T-helper 1 cell treated with Interleukin-12 subunit alpha and Interleukin-12 subunit beta and Interleukin-4 antibody, amounts not matched to agents 30 ng/mL and 1 ng/mL, for 36 hours (primary cell): ENCODE measurements around the gene ADGRG3. TPM values are rescaled to one million over a fixed set of nuclear protein-coding genes. Genes with fewer than 3 reads are reported as not detected.

ENCODE experiments used
- intact Hi-C: fragments of 100-400 bp; cut with micrococcal nuclease; formaldehyde crosslinking; loops from one replicate; pipeline ENCODE4 v1.15.1; 2024
- total RNA-seq: library from RNA; stranded (reverse); gene quantifications from 2 replicates; pipeline ENCODE4 v1.2.3, GENCODE V29; 2022

ADGRG3 gene
- total RNA-seq, 1 donor from 2014 or later, result not detected

DNA sequence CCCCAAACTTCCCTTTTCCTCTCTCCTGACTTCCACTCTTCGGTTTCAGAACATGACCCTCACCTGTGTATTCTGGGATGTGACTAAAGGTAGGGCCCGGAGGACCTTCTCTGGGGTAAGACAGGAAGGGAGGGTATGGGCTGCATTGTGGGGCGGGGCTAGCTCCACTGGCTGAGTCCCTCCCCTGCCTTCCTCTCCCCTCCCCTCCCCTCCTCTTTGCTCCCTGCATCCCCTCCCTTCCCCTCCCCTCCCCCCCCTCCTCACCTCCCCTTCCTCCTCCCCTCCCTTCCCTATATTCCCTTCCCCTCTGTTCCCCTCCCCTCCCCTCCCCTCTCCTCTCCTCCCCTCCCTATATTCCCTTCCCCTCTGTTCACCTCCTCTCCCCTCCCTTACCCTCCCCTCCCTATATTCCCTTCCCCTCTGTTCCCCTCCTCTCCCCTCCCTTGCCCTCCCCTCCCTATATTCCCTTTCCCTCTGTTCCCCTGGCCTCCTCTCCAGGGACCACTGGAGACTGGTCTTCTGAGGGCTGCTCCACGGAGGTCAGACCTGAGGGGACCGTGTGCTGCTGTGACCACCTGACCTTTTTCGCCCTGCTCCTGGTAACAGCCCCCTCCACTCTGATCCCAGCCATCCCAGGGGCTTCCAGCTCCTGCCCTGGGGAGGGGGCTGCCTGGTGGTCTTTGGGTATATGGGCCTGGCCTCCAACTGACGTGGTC is 11.8 kb downstream of the ADGRG3 start:
- intact Hi-C loops, result no loop called here

GRCh38 chr16:57680842-57681375 is 12.8 kb downstream of the ADGRG3 start:
- intact Hi-C loops, result no loop called here

DNA sequence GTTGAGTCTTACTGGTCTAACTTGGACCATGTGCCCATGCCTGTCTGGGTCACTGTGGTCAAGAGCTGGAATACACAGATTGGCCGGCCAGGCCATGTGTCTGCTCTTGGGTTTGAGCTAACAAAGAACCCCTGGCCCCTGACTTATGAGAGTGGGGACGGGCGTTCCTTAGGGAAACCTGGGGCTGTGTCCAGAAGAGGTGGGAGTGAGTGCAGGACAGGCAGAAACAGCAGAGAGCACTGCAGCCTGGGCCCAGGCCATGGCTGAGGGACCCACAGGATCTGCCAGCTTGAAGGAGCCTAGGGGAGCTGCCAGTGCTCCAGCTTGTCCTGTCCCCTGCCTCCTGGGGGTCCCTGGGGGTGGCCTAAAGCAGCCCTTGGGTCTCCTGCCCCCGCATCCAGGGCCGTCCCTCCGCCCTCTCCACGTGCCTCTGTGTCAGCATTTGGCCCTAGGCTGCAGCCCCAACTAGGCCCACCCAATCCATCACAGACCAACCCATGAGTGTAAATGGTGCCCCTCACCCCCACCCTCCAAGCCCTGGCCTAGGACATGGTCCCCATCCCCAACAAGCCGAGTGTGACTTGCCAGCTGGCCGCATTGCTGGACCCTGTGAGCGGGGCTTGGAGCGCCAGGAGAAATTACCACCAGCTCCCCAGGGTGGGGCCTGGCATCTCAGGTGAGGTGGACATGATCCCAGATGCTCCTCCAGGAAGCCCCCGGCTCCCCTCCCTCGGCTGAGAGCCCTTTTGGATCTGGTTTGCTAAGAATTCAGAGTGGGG is 14.0 kb downstream of the ADGRG3 start:
- intact Hi-C loops, result no loop called here

GRCh38 chr16:57682809-57683635 is 14.9 kb downstream of the ADGRG3 start:
- intact Hi-C loops, result no loop called here

GRCh38 chr16:57683636-57684545 is 15.8 kb downstream of the ADGRG3 start:
- intact Hi-C loops, result no loop called here

GRCh38 chr16:57684626-57685358 is 16.7 kb downstream of the ADGRG3 start:
- intact Hi-C loops, result no loop called here

DNA sequence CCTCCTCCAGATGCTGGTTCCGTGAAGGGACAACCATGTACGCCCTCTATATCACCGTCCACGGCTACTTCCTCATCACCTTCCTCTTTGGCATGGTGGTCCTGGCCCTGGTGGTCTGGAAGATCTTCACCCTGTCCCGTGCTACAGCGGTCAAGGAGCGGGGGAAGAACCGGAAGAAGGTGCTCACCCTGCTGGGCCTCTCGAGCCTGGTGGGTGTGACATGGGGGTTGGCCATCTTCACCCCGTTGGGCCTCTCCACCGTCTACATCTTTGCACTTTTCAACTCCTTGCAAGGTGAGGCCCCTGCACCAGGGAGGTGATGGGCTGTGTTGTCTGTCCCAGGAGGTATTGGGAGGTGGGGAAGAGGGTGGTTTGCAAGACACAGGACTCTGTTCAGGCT is 17.5 kb downstream of the ADGRG3 start:
- intact Hi-C loops, result no loop called here

GRCh38 chr16:57686577-57686976 is 18.5 kb downstream of the ADGRG3 start:
- intact Hi-C loops, result no loop called here

DNA sequence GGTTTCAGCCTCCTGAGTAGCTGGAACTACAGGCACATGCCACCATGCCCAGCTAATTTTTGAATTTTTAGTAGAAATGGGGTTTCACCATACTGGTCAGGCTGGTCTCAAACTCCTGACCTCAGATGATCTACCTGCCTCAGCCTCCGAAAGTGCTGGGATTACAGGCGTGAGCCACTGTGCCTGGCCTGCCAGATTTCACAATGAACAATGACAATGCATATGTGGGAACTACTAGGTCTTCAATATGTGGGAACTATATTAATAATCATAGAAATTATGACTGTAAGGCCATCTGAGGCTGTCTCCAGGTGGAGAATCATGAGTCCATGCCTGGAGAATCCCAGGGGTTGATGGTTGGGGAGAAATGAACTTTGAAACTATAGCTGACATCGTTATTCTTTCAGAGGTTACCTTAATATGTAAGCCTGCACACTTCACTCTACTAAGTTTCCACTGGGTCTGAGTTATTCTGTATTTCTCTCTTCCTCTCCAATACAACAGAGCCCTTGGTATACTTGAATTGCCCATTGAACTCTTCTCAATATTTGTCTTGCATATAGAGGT is 19.3 kb downstream of the ADGRG3 start:
- intact Hi-C loops, result no loop called here

- intact Hi-C loops, result no loop called here
Observed at GRCh38 chr16:57688487-57688986, 20.4 kb downstream of the ADGRG3 start.

DNA sequence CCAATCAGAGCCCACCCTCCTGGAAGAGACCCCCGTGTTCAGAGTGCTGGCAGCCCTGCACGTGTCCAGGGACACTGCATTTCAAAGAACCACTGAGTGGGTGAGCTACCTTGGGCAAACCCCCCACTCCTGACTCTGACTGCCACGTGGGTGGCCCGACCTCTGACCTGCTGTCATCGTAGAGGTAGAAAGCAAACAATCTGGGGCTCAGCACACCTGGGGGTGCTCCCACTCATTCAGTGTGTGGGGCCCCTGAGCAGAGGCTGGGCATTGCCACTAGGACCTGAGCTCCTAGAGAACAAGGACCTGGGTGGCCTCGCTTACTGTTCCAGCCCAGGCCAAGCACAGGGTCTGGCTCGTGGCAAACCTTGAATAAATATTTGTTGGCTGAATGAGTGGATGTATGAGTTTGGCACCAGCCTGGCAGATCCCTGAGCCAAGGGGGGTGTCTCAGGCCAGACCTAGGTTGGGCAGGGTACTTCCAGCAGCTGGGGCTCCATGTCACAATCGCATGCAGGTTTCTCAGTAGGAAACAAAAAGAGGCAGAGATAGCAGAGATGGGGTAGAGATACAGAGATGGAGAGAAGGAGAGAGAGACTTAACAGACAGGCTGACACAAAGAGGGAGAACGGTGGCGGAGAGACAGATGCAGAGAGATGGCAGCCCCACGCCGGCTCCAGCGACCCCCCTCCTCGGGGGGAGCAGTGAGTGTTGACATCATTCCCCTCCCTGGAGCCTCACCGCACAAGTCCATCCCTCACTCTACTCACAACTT is 21.1 kb downstream of the ADGRG3 start:
- intact Hi-C loops, result loop anchor here (1.0 kb wide), 1 partner anchor 46 kb away; the partner anchor contains the start of gene KATNB1

GRCh38 chr16:57689762-57690558 is 21.9 kb downstream of the ADGRG3 start:
- intact Hi-C loops, result loop anchor here (1.0 kb wide), 1 partner anchor 45 kb away; the partner anchor contains the start of gene KATNB1

GRCh38 chr16:57690782-57691471 is 22.8 kb downstream of the ADGRG3 start:
- intact Hi-C loops, result no loop called here

GRCh38 chr16:57692636-57693035 is 24.5 kb downstream of the ADGRG3 start:
- intact Hi-C loops, result no loop called here

- intact Hi-C loops, result no loop called here
Observed at GRCh38 chr16:57693550-57693949, 25.4 kb downstream of the ADGRG3 start.

DNA sequence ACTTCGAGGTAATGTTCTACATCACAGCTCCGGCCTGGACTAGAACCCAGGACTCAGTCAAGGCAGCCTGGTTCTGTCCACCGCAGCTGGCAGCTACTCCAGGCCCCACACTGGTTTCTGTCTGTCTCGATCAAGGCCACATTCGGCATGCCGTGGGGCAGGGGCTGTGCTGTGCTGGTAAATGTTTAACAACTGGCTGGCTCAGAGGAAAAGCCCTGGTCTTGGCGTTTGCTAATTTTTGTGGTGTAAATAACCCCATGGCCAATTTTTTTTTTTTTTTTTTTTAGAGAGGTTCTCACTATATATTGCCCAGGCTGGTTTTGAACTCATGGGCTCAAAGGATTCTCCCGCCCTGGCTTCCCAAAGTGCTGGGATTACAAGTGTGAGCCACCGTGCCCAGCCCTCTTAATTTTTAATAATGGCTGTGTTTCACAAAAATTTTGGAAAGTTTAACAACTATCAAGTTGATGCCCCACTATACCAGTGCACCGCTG is 26.2 kb downstream of the ADGRG3 start:
- intact Hi-C loops, result loop anchor here (1.0 kb wide), 1 partner anchor 41 kb away; the partner anchor contains the start of gene KATNB1
